Fibroblast of skin of left quadriceps (primary cell): Measurements from ENCODE around the gene POLE2.
"Not testable (repeated sequence)": the region's sequence is repeated elsewhere in the genome, so short reads cannot be mapped to it uniquely, and the experiment has no call there.

ENCODE experiments used
- DNase-seq, 2 experiments: peaks; one replicate each; pipeline ENCODE4 v3.0.0-alpha.2; 2013; ENCODE audit warnings: low read depth in 2 of 2

The POLE2 gene

GRCh38 chr14:49619273-49619672, 68.7 kb downstream of the POLE2 start:
- not testable (repeated sequence) for DNase-seq

- DNase-seq = no peak
Measured at GRCh38 chr14:49617852-49618519, 70.0 kb downstream of the POLE2 start.

GRCh38 chr14:49615776-49616175, 72.2 kb downstream of the POLE2 start:
- no peak for DNase-seq

GRCh38 chr14:49614196-49614595, 73.8 kb downstream of the POLE2 start:
- no peak for DNase-seq

DNA sequence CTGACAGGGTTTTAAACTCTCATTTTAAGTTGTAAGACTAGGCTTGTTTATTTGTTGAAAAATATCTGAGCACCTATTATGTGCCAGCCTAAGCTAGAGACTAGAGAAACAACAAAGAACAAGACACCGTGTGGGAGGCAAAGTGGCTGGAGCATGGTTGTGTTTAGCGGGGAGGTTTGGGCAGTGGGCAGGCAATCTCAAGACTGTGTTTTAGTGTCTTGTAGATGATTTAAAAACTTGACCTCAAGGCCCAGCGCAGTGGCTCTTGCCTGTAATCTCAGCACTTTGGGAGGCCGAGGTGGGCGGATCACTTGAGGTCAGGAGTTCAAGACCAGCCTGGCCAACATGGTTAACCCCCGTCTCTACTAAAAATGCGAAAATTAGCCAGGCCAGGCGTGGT, 75.3 kb downstream of the POLE2 start:
- no peak for DNase-seq

DNA sequence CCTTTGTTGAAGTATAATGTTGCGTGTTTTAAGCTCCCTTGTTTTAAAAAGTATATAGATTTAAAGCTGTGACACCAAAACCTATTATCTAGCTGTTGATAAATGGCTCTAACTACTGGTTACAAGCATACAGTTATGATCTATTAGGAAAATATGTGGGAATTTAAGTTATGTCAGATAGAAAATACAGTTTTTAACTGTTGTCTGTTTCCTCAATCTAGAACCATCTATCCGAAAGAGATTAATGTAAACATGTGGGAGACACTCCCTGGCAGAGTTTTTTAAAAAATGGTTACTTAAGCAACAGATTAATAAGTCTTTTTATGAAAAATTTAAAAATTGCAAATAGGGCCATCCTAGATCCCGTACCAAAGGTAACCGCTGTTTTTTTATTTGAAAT, 75.8 kb downstream of the POLE2 start:
- no peak for DNase-seq

- DNase-seq = no peak
Measured at GRCh38 chr14:49607583-49607982, 80.4 kb downstream of the POLE2 start.

DNA sequence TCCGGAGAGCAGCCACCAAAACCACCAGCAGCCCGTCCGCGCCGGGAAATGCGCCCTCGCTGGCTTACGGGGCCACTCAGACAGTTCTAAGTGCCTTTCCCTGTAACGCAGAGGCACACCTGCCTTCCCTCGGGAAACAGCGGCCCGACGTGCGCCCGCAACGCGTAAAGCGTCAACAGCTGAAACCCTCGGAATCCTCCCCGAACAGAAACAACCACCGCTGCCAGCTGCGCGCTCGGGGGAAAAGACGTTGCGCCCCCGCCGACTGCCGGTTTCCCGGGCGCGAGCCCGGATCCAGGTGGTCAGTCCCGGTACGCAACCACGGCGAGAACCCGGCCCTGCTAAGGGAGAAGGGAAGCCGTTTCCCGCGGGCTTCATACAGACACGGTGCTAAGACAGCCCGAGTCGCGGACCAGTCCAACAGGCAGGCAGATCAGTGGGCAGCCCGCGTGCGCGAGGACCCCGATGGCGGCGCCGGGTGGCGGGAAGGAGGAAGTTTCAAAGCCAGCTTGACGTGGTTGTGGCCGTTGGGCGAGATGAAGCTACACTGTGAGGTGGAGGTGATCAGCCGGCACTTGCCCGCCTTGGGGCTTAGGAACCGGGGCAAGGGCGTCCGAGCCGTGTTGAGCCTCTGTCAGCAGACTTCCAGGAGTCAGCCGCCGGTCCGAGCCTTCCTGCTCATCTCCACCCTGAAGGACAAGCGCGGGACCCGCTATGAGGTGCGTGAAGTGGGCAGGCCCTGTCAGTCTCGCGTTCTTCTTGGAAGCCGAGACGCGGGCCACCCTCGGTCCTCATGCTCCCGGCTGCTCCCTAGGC, 89.3 kb downstream of the POLE2 start, which contains the start of gene LRR1:
LRR1 (plus strand) TSS at position 456 of the 816 bp plus-strand sequence; CDS start at position 537, 81 bp downstream.
- peak; percentile 53 to 57 for DNase-seq

DNA sequence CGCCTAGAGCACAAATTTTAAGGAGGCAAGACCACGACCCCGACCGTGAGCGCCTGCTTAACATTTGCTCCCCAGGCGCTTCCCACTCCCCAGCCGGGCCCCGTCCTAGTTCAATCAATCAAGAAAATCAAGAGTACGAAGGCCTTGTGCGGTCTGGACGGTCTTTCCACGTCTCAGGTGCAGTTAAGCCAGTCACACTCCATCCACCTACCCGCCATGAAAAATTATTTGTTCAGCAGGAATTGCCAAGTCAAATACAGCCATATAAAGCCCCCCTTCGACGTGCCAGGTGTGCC, 89.9 kb downstream of the POLE2 start:
- DNase-seq = no peak

DNA sequence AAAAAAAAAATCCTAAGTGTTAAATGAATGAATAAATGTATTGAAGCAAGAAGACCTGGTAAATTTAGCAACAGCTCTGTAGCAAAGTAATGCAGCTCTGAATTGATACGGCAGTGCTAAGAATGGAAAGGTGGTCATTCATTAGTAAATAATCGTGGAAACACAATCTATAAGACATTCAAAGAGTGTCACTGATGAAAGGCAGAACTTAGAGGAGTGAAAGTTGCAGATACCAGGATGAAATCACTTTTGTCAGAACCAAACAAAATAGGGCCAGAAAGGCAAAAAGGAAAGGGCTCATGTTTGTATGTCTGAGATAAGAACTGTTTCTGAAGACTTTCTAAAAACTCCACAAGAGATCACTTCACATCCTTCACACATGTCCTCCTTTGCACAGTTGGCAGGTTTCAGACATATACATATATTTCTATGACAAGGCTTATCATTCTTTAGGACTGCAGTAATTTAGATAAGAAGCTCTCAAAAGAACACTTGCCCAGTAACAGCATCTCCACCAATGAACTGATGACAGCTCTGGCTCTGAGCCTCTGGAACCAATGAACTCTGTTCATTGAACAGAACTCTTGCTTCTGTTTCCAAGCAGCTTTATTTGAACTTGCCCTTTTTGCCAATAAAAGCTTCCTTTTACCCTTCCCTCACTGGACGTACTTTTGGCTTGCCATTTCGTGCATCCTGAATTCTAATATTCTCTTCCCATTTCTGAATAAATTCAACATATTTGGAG, 93.5 kb downstream of the POLE2 start:
- no peak for DNase-seq
